ENCODE results near the gene ICA1. TPM values are rescaled to one million over a fixed set of nuclear protein-coding genes. Genes with fewer than 3 reads are reported as not detected.

Gene ICA1
- total RNA-seq, 1 donor from 2014 or later, result 13.1 TPM

DNA sequence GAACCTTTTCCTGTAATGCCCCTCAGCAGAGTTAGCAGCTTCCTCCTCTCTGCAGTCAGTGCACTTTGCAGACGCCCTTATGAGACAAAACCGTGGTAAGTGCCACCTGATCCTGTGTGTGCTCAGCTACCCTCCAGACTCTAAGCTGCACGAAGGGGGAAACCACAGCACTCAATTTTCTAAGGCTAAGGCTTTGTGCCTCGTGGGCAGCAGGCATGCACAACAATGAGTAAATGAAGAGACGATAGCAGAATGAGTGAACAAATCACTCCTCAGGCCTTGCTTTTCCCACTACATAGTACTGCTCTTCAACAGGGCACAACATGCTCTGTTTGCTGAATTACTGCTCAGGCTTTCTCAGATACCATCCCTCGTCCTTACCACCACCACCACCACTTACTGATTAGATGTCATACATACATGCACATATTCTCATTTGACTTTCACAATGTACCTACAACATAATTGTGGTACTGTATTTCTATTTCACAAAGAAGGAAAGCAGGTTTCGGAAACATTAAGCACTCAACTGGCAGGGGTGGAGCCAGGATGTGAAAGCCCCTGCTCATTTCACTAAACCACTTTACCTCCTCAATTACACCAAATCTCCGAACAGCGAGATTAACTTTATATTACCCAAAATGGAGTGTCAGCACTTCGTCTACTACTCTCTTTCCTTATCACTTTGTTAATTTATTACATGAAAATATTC lies 85.4 kb downstream of the ICA1 start:
- Histone ChIP-seq H3F3A (ENCODE audit: low read depth) (no peaks in the 10 kb centered on the region), H3K4me2 (peak overlapping the region; percentile 5), H2AFZ (replicated peaks) (peak overlapping the region; percentile 82), H3K27ac (no peak overlapping the region), H3K4me1 (peaks cover 22% of the 10 kb centered on the region), H3K27me3 (no peaks in the 10 kb centered on the region), H3K9me3 (ENCODE audit: low read depth) (no peaks in the 10 kb centered on the region), H3K79me2 (ENCODE audit: low read depth) (no peaks in the 10 kb centered on the region), H3K36me3 (no peaks in the 10 kb centered on the region), H4K20me1 (ENCODE audit: low read depth) (no peaks in the 10 kb centered on the region), H3K4me3 (no peak overlapping the region), H3K9ac (no peak overlapping the region)
- Mint-ChIP-seq H3K4me3 (no peak overlapping the region), H3K27ac (no peak overlapping the region), H3K36me3 (no peaks in the 10 kb centered on the region), H3K4me1 (no peaks in the 10 kb centered on the region), H3K27me3 (ENCODE audit: insufficient read depth, low read depth) (no peaks in the 10 kb centered on the region), H3K9me3 (no peaks in the 10 kb centered on the region)
- TF ChIP-seq, protein P1, sequence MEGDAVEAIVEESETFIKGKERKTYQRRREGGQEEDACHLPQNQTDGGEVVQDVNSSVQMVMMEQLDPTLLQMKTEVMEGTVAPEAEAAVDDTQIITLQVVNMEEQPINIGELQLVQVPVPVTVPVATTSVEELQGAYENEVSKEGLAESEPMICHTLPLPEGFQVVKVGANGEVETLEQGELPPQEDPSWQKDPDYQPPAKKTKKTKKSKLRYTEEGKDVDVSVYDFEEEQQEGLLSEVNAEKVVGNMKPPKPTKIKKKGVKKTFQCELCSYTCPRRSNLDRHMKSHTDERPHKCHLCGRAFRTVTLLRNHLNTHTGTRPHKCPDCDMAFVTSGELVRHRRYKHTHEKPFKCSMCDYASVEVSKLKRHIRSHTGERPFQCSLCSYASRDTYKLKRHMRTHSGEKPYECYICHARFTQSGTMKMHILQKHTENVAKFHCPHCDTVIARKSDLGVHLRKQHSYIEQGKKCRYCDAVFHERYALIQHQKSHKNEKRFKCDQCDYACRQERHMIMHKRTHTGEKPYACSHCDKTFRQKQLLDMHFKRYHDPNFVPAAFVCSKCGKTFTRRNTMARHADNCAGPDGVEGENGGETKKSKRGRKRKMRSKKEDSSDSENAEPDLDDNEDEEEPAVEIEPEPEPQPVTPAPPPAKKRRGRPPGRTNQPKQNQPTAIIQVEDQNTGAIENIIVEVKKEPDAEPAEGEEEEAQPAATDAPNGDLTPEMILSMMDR (IDR thresholded peaks at IDR 0.05), result no peak
- no peak for TF ChIP-seq EZH2phosphoT487 (IDR thresholded peaks at IDR 0.05)
- no peak for TF ChIP-seq EZH2 (IDR thresholded peaks at IDR 0.05)
- DNase-seq (ENCODE audit: low spot score), result no peak

DNA sequence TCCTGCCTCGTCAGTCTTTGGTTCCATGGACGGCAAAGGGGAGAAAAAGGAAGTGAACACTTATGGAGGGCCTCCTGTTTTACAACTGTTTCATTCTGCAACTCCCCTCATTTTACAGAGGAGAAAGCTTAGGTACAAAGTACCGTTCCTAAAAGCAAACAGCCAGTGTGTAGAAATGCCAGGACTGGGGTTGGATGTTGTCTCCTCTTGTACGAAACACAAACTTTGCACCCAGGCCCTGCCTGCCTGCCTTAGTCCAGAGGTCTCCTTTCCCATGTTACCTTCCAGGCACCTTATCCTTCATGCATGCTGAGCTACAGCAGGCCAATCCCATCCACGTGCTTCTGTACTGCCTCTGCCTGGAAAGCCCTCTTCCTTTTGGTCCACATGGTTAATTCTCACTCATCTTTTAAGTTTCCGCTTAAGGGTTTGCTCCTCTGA lies 86.0 kb downstream of the ICA1 start:
- H3K4me3 Mint-ChIP-seq, result no peak overlapping the region
- no peaks in the 10 kb centered on the region for H3K4me1 Mint-ChIP-seq
- Histone ChIP-seq H3F3A (ENCODE audit: low read depth) (no peaks in the 10 kb centered on the region), H3K9ac (no peak overlapping the region), H3K79me2 (ENCODE audit: low read depth) (no peaks in the 10 kb centered on the region), H2AFZ (replicated peaks) (peak overlapping the region; percentile 82), H3K27ac (no peak overlapping the region), H3K4me2 (peak overlapping the region; percentile 5), H4K20me1 (ENCODE audit: low read depth) (no peaks in the 10 kb centered on the region), H3K4me1 (peaks cover 22% of the 10 kb centered on the region), H3K4me3 (no peak overlapping the region), H3K36me3 (no peaks in the 10 kb centered on the region), H3K9me3 (ENCODE audit: low read depth) (no peaks in the 10 kb centered on the region), H3K27me3 (no peaks in the 10 kb centered on the region)
- DNase-seq (ENCODE audit: low spot score), result no peak
- H3K9me3 Mint-ChIP-seq, result no peaks in the 10 kb centered on the region
- H3K27me3 Mint-ChIP-seq (ENCODE audit: insufficient read depth, low read depth), result no peaks in the 10 kb centered on the region
- no peak overlapping the region for H3K27ac Mint-ChIP-seq
- TF ChIP-seq, protein P1 (IDR thresholded peaks at IDR 0.05), result no peak
- TF ChIP-seq EZH2phosphoT487 (IDR thresholded peaks at IDR 0.05), result no peak
- no peaks in the 10 kb centered on the region for H3K36me3 Mint-ChIP-seq

DNA sequence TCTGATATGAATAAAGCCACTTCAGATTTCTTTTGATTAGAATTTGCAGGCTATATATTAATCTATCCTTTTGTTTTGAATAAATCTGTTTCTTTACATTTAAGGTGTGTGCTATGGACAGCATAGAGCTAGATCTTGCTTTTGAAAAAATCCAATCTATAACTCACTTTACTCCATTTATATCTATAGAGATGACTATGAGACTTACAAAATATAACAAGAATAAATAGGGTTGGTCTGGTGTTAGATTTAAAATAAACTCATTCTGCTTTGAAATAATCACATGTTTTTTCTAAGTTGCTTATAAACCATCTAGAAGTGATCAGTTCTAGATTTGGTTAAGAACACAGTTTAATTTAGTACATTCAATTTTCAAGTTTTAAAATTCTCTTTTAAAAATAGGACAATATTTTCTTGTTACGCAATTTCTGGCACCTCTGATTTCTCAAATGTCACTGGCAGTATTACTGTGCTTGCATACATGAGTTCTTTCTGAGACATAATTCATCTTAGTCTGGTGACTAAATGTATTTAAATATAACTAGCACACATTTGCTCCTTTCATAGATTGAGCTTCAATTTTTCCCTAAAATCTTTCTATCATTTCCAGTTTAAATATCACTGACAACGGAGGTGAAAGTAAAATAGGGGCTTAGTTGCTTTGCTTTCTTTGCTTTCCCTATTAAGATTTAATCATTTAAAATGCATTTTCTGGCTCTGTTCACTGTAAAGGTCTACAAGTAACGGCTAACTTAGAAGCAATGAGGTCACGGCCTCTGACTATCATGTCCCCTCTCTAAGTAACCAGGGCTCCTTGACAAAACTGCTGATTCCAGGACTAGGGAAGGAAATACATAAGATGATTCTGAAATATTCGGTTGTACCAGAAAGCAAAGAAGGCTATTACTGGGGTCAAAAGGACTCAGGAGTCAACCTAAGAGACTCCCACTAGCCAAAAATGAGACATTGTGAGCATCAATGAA lies 89.3 kb downstream of the ICA1 start:
- H3K27ac ChIP-seq, result no peak overlapping the region
- H3K36me3 ChIP-seq, result no peaks in the 10 kb centered on the region
- H3F3A ChIP-seq (ENCODE audit: low read depth), result peaks cover 2% of the 10 kb centered on the region
- peaks cover 28% of the 10 kb centered on the region for H3K4me1 ChIP-seq
- no peak overlapping the region for H3K4me2 ChIP-seq
- no peak overlapping the region for H3K4me3 Mint-ChIP-seq
- H3K4me3 ChIP-seq, result no peak overlapping the region
- H4K20me1 ChIP-seq (ENCODE audit: low read depth), result no peaks in the 10 kb centered on the region
- no peaks in the 10 kb centered on the region for H3K79me2 ChIP-seq (ENCODE audit: low read depth)
- H3K27me3 Mint-ChIP-seq (ENCODE audit: insufficient read depth, low read depth), result no peaks in the 10 kb centered on the region
- DNase-seq (ENCODE audit: low spot score), result no peak
- H3K9ac ChIP-seq, result no peak overlapping the region
- H3K36me3 Mint-ChIP-seq, result no peaks in the 10 kb centered on the region
- no peaks in the 10 kb centered on the region for H3K9me3 ChIP-seq (ENCODE audit: low read depth)
- no peaks in the 10 kb centered on the region for H3K9me3 Mint-ChIP-seq
- H3K27me3 ChIP-seq, result no peaks in the 10 kb centered on the region
- H3K4me1 Mint-ChIP-seq, result peaks cover 2% of the 10 kb centered on the region
- TF ChIP-seq EZH2phosphoT487 (IDR thresholded peaks at IDR 0.05) (no peak), EZH2 (IDR thresholded peaks at IDR 0.05) (no peak)
- TF ChIP-seq, protein P1 (IDR thresholded peaks at IDR 0.05), result no peak
- no peak overlapping the region for H3K27ac Mint-ChIP-seq
- H2AFZ ChIP-seq (replicated peaks), result peak overlapping the region; percentile 7

Measured in neural progenitor cell (in vitro differentiated cells).